ENCODE results near the gene TTYH2. TPM values are rescaled to one million over a fixed set of nuclear protein-coding genes. Genes with fewer than 3 reads are reported as not detected.
"Not testable (repeated sequence)": the region's sequence is repeated elsewhere in the genome, so short reads cannot be mapped to it uniquely, and the experiment has no call there.

The TTYH2 gene
- total RNA-seq, 1 donor = 1.4 TPM

DNA sequence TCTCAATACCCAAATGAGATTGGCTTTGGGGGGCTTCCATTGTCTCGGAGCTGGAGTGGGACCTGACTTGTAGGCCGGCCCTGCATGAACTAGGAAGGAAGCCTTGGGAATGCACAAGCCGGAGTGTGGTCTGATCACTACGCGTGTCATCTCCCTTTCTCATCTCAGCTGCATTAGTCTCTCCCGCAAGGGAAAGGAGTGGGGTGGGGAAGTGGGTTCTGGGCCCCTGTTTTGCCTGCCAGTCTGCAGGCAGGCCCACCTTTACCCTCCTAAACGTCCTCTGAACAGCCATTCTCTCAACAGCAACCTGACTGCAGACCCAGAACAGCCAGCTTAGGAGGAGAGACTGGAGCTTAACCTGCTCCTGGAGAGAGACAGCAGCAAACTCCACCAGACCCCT is 49.2 kb downstream of the TTYH2 start:
- Histone ChIP-seq H3K4me1 (ENCODE audit: insufficient read depth, low read length) (no peaks in the 10 kb centered on the region), H3K36me3 (ENCODE audit: insufficient read depth, low read length) (no peaks in the 10 kb centered on the region), H2AFZ (ENCODE audit: low read length) (no peak overlapping the region), H3K79me2 (ENCODE audit: insufficient read depth, low read length) (no peaks in the 10 kb centered on the region), H3K4me2 (ENCODE audit: insufficient read depth, low read length) (no peak overlapping the region), H4K20me1 (ENCODE audit: insufficient read depth, low read length) (no peaks in the 10 kb centered on the region), H3K9me3 (ENCODE audit: low read depth, low read length) (no peaks in the 10 kb centered on the region), H3K27me3 (ENCODE audit: insufficient read depth, low read length) (no peaks in the 10 kb centered on the region), H3K4me3 (ENCODE audit: insufficient read depth, low read length) (no peak overlapping the region), H3K27ac (ENCODE audit: low read depth, low read length) (no peak overlapping the region)
- TF ChIP-seq, protein P1, sequence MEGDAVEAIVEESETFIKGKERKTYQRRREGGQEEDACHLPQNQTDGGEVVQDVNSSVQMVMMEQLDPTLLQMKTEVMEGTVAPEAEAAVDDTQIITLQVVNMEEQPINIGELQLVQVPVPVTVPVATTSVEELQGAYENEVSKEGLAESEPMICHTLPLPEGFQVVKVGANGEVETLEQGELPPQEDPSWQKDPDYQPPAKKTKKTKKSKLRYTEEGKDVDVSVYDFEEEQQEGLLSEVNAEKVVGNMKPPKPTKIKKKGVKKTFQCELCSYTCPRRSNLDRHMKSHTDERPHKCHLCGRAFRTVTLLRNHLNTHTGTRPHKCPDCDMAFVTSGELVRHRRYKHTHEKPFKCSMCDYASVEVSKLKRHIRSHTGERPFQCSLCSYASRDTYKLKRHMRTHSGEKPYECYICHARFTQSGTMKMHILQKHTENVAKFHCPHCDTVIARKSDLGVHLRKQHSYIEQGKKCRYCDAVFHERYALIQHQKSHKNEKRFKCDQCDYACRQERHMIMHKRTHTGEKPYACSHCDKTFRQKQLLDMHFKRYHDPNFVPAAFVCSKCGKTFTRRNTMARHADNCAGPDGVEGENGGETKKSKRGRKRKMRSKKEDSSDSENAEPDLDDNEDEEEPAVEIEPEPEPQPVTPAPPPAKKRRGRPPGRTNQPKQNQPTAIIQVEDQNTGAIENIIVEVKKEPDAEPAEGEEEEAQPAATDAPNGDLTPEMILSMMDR (IDR thresholded peaks at IDR 0.05; ENCODE audit: extremely low read depth, low read depth, low read length) = no peak
- DNase-seq (ENCODE audit: insufficient read length, low spot score, missing footprints) = peak; percentile 48

DNA sequence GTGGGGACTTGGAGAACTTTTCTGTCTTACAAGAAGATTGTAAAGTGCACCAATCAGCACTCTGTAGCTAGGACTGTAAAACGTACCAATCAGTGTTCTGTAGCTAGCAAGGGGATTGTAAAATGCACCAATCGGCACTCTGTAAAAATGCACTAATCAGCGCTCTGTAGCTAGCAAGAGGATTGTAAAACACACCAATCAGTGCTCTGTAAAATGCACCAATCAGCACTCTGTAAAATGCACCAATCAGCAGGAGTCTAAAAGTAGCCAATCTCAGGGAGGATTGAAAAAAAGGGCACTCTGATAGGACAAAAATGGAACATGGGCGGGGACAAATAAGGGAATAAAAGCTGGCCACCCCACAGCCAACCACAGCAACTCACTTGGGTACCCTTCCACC is 53.7 kb downstream of the TTYH2 start:
- not testable (repeated sequence) for H4K20me1 ChIP-seq (ENCODE audit: insufficient read depth, low read length); H3K9me3 ChIP-seq (ENCODE audit: low read depth, low read length); H3K27me3 ChIP-seq (ENCODE audit: insufficient read depth, low read length); H2AFZ ChIP-seq (ENCODE audit: low read length); H3K4me1 ChIP-seq (ENCODE audit: insufficient read depth, low read length); DNase-seq (ENCODE audit: insufficient read length, low spot score, missing footprints); H3K4me3 ChIP-seq (ENCODE audit: insufficient read depth, low read length); H3K36me3 ChIP-seq (ENCODE audit: insufficient read depth, low read length); H3K79me2 ChIP-seq (ENCODE audit: insufficient read depth, low read length); H3K27ac ChIP-seq (ENCODE audit: low read depth, low read length); H3K4me2 ChIP-seq (ENCODE audit: insufficient read depth, low read length)

DNA sequence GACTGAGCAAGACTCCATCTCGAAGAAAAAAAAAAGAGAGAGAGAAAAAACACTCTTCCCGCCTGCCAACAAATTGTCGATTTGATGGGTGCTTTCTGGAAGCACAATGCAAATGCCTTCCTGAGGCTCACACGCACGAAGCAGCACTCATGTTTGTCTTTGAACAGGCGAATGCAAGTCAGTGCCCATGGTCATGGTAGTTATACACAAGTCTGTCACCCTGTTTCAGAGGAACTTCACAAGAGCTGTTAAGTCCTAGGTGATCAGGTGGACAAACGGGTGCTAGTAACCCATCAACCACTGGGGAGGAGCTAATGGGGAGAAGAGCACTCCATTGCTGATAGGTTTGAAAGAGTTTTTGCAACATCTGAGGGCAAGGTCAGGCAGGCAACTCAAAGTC is 54.2 kb downstream of the TTYH2 start:
- peak; percentile 73 for DNase-seq (ENCODE audit: insufficient read length, low spot score, missing footprints)
- H3K4me2 ChIP-seq (ENCODE audit: insufficient read depth, low read length) = no peak overlapping the region
- H2AFZ ChIP-seq (ENCODE audit: low read length) = no peak overlapping the region
- H3K36me3 ChIP-seq (ENCODE audit: insufficient read depth, low read length) = no peaks in the 10 kb centered on the region
- H3K9me3 ChIP-seq (ENCODE audit: low read depth, low read length) = no peaks in the 10 kb centered on the region
- H3K4me1 ChIP-seq (ENCODE audit: insufficient read depth, low read length) = no peaks in the 10 kb centered on the region
- H4K20me1 ChIP-seq (ENCODE audit: insufficient read depth, low read length) = no peaks in the 10 kb centered on the region
- H3K27me3 ChIP-seq (ENCODE audit: insufficient read depth, low read length) = no peaks in the 10 kb centered on the region
- TF ChIP-seq, protein P1 (IDR thresholded peaks at IDR 0.05; ENCODE audit: extremely low read depth, low read depth, low read length) = no peak
- H3K27ac ChIP-seq (ENCODE audit: low read depth, low read length) = no peak overlapping the region
- no peaks in the 10 kb centered on the region for H3K79me2 ChIP-seq (ENCODE audit: insufficient read depth, low read length)
- no peak overlapping the region for H3K4me3 ChIP-seq (ENCODE audit: insufficient read depth, low read length)

DNA sequence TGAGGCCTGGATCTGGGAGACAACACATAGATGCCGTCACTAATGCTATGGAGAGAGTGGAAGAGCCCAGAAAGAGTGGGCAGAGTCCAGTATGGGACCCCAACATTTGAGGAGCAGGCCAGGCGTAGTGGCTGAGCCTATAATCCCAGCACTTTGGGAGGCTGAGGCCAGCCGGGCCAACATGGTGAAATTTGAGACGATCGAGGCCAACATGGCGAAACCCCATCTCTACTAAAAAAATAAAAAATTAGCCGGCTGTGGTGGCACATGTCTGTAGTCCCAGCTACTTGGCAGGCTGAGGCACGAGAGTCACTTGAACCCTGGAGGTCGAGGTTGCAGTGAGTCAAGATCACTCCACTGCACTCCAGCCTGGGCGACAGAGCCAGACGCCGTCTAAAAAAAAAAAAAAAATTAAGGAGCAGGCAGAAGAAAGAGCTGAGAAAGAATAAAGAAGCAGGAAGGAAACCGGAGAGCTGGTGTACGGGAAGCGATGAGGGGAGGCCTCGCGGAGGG is 54.7 kb downstream of the TTYH2 start:
- no peak for DNase-seq (ENCODE audit: insufficient read length, low spot score, missing footprints)
- Histone ChIP-seq H3K27me3 (ENCODE audit: insufficient read depth, low read length) (no peaks in the 10 kb centered on the region), H3K9me3 (ENCODE audit: low read depth, low read length) (no peaks in the 10 kb centered on the region), H3K36me3 (ENCODE audit: insufficient read depth, low read length) (no peaks in the 10 kb centered on the region), H3K79me2 (ENCODE audit: insufficient read depth, low read length) (no peaks in the 10 kb centered on the region), H3K4me2 (ENCODE audit: insufficient read depth, low read length) (no peak overlapping the region), H2AFZ (ENCODE audit: low read length) (no peak overlapping the region), H3K4me3 (ENCODE audit: insufficient read depth, low read length) (no peak overlapping the region), H3K27ac (ENCODE audit: low read depth, low read length) (no peak overlapping the region), H3K4me1 (ENCODE audit: insufficient read depth, low read length) (no peaks in the 10 kb centered on the region), H4K20me1 (ENCODE audit: insufficient read depth, low read length) (no peaks in the 10 kb centered on the region)
- TF ChIP-seq, protein P1 (IDR thresholded peaks at IDR 0.05; ENCODE audit: extremely low read depth, low read depth, low read length) = no peak
